H1 (cell line): ENCODE results near the gene SF3A2. TPM values are rescaled to one million over a fixed set of nuclear protein-coding genes. Genes with fewer than 3 reads are reported as not detected.
A peak's percentile ranks its signal among the peaks of the same experiment; 100 is the strongest.

Experiments
- CTCF ChIA-PET: fragments of 300-600 bp; sonication (Branson Sonifier 250); formaldehyde crosslinking; loops from one replicate; lab custom pipeline; 2021; ENCODE audit not compliant: partially characterized antibody; lab: Charles Lee
- POLR2A ChIA-PET: fragments of 300-600 bp; sonication (Branson Sonifier 250); formaldehyde crosslinking; loops from one replicate; lab custom pipeline; 2021; ENCODE audit warnings: inconsistent platforms; ENCODE audit not compliant: partially characterized antibody; lab: Charles Lee
- DNase-seq, 2 experiments: peaks; one replicate each; pipeline versions ENCODE4 v3.0.0 to v3.0.0-alpha.2; 2010 to 2022; ENCODE audit warnings: low spot score in 2 of 2, low read depth in 1 of 2, mixed read lengths in 1 of 2
- FAIRE-seq: peaks from 2 replicates; lab custom pipeline; 2011; peaks lifted over from hg19 to GRCh38; lab: Jason Lieb, UNC
- H2AFZ ChIP-seq: 2 replicates; pipeline ENCODE4 v1.8.1; 2012; ENCODE audit warnings: low read length, inconsistent platforms
- H2AK5ac ChIP-seq: 2 replicates; pipeline ENCODE4 v1.6.1; 2013; ENCODE audit warnings: low read depth, low read length
- H2BK120ac ChIP-seq: replicated peaks from 2 replicates; pipeline ENCODE3; 2013; ENCODE audit warnings: low read depth, low read length, inconsistent platforms
- H2BK12ac ChIP-seq: 2 replicates; pipeline ENCODE4 v1.6.1; 2013; ENCODE audit warnings: low read depth, low read length
- H2BK15ac ChIP-seq: 2 replicates; pipeline ENCODE4 v1.6.1; 2013; ENCODE audit warnings: low read length
- H2BK20ac ChIP-seq: 2 replicates; pipeline ENCODE4 v1.6.1; 2013; ENCODE audit warnings: low read length
- H2BK5ac ChIP-seq: 2 replicates; pipeline ENCODE4 v1.6.1; 2013; ENCODE audit warnings: low read depth, low read length
- H3K14ac ChIP-seq: 2 replicates; pipeline ENCODE4 v1.6.1; 2013; ENCODE audit warnings: inconsistent platforms; ENCODE audit not compliant: insufficient read length
- H3K18ac ChIP-seq: 2 replicates; pipeline ENCODE4 v1.6.1; 2013; ENCODE audit warnings: low read length; ENCODE audit errors: extremely low read depth
- H3K23ac ChIP-seq: 2 replicates; pipeline ENCODE4 v1.6.1; 2013; ENCODE audit warnings: inconsistent platforms; ENCODE audit not compliant: insufficient read length
- H3K23me2 ChIP-seq: 2 replicates; pipeline ENCODE4 v1.6.1; 2013; ENCODE audit warnings: low read depth, low read length
- H3K27ac ChIP-seq: 2 replicates; pipeline ENCODE4 v1.6.1; 2011; ENCODE audit warnings: low read depth, low read length, inconsistent platforms
- H3K27me3 ChIP-seq, 4 experiments: replicated peaks in 1 of 4; 1 replicate in 1 of 4; 2 replicates in 3 of 4; pipeline versions ENCODE4 v1.6.1 to v1.8.1; 2011 to 2013; ENCODE audit warnings: low read length in 3 of 4, mild to moderate bottlenecking in 3 of 4, inconsistent platforms in 2 of 4, mixed read lengths in 2 of 4, moderate library complexity in 1 of 4; ENCODE audit not compliant: control insufficient read depth in 3 of 4, insufficient read depth in 3 of 4; ENCODE audit errors: extremely low read depth in 1 of 4
- H3K36me3 ChIP-seq, 4 experiments: 2 replicates each; pipeline versions ENCODE4 v1.6.1 to v1.8.1; 2011 to 2013; ENCODE audit warnings: mild to moderate bottlenecking in 4 of 4, low read length in 3 of 4, moderate library complexity in 2 of 4, control low read depth in 1 of 4, inconsistent platforms in 1 of 4; ENCODE audit not compliant: insufficient read depth in 4 of 4, control insufficient read depth in 2 of 4
- H3K4ac ChIP-seq: replicated peaks from 2 replicates; pipeline ENCODE3; 2013; ENCODE audit warnings: low read length, low read depth, mixed read lengths, inconsistent platforms; ENCODE audit not compliant: insufficient read length
- H3K4me1 ChIP-seq, 4 experiments: replicated peaks in 1 of 4; 1 replicate in 1 of 4; 2 replicates in 3 of 4; pipeline versions ENCODE4 v1.6.1 to v1.8.1; 2011 to 2013; ENCODE audit warnings: low read length in 3 of 4, inconsistent platforms in 2 of 4, mixed read lengths in 1 of 4; ENCODE audit not compliant: insufficient read depth in 4 of 4, control insufficient read depth in 3 of 4
- H3K4me2 ChIP-seq, 2 experiments: 2 replicates each; pipeline versions ENCODE4 v1.6.1 to v1.8.1; 2011 to 2013; ENCODE audit warnings: low read depth in 2 of 2, low read length in 2 of 2, control low read depth in 1 of 2, inconsistent platforms in 1 of 2, mild to moderate bottlenecking in 1 of 2; ENCODE audit not compliant: insufficient read depth in 1 of 2
- H3K4me3 ChIP-seq, 4 experiments: fragments of 200-600, 300-600 bp in 1 of 4; sonication (generic), shearing (Covaris generic), sonication (Bioruptor Twin) in 1 of 4; 2 replicates each; pipeline versions ENCODE4 v1.5.1 to v1.8.1; 2011 to 2016; ENCODE audit warnings: low read length in 4 of 4, low read depth in 3 of 4, control low read depth in 2 of 4, inconsistent platforms in 2 of 4, mild to moderate bottlenecking in 2 of 4, mixed read lengths in 1 of 4, moderate library complexity in 1 of 4; ENCODE audit not compliant: insufficient read depth in 2 of 4; ENCODE audit errors: extremely low read depth in 1 of 4
- H3K56ac ChIP-seq: replicated peaks from 2 replicates; pipeline ENCODE3; 2013; ENCODE audit warnings: low read depth, mild to moderate bottlenecking, mixed read lengths, low read length, inconsistent platforms; ENCODE audit not compliant: insufficient read length
- H3K79me1 ChIP-seq: 2 replicates; pipeline ENCODE4 v1.6.1; 2013; ENCODE audit warnings: low read depth, low read length, control low read depth
- H3K79me2 ChIP-seq, 2 experiments: 2 replicates each; pipeline versions ENCODE4 v1.6.1 to v1.8.1; 2012 to 2013; ENCODE audit warnings: low read length in 2 of 2, mild to moderate bottlenecking in 2 of 2, inconsistent platforms in 1 of 2; ENCODE audit not compliant: insufficient read depth in 2 of 2, control insufficient read depth in 1 of 2
- H3K9ac ChIP-seq, 4 experiments: replicated peaks in 1 of 4; 1 replicate in 1 of 4; 2 replicates in 3 of 4; pipeline versions ENCODE4 v1.6.1 to v1.8.1; 2011 to 2013; ENCODE audit warnings: low read depth in 3 of 4, low read length in 3 of 4, control low read depth in 2 of 4, mild to moderate bottlenecking in 2 of 4, moderate library complexity in 2 of 4, inconsistent platforms in 1 of 4; ENCODE audit errors: extremely low read depth in 1 of 4
- H3K9me3 ChIP-seq, 2 experiments: 2 replicates each; pipeline versions ENCODE4 v1.6.1 to v1.8.1; 2012 to 2013; ENCODE audit warnings: mild to moderate bottlenecking in 2 of 2, moderate library complexity in 2 of 2, control low read depth in 1 of 2, inconsistent platforms in 1 of 2, low read depth in 1 of 2, low read length in 1 of 2, mixed read lengths in 1 of 2; ENCODE audit not compliant: insufficient read depth in 2 of 2
- H4K20me1 ChIP-seq, 2 experiments: replicated peaks in 1 of 2; 2 replicates each; pipeline versions ENCODE3 to v1.8.1; 2011 to 2013; ENCODE audit warnings: inconsistent platforms in 2 of 2, low read length in 2 of 2, mild to moderate bottlenecking in 1 of 2; ENCODE audit not compliant: insufficient read depth in 2 of 2, control insufficient read depth in 1 of 2
- H4K5ac ChIP-seq: 2 replicates; pipeline ENCODE4 v1.6.1; 2013; ENCODE audit warnings: low read length, low read depth, mixed read lengths, inconsistent platforms; ENCODE audit not compliant: insufficient read length
- H4K8ac ChIP-seq: 2 replicates; pipeline ENCODE4 v1.8.0; 2013; ENCODE audit warnings: mild to moderate bottlenecking, moderate library complexity, low read length, inconsistent platforms; ENCODE audit not compliant: insufficient read depth; ENCODE audit errors: extremely low read depth
- H4K91ac ChIP-seq: replicated peaks from 2 replicates; pipeline ENCODE3; 2013; ENCODE audit warnings: low read length, mixed read lengths, inconsistent platforms; ENCODE audit not compliant: insufficient read length
- CBX5 ChIP-seq: fragments of 300-800, 300-1000 bp; sonication (generic); IDR thresholded peaks from 2 replicates; pipeline ENCODE4 v1.7.1; 2016; ENCODE audit warnings: antibody characterized with exemption, low read length, low read depth
- EP300 ChIP-seq, 2 experiments: IDR thresholded peaks; 1 replicate in 1 of 2; 2 replicates in 1 of 2; pipeline ENCODE4 v1.6.1; 2011 to 2012; ENCODE audit warnings: low read depth in 2 of 2, low read length in 2 of 2, mild to moderate bottlenecking in 2 of 2, borderline replicate concordance in 1 of 2, inconsistent platforms in 1 of 2, moderate library complexity in 1 of 2
- HDAC6 ChIP-seq: IDR thresholded peaks from one replicate; pipeline ENCODE4 v1.7.1; 2012; ENCODE audit warnings: low read depth, mild to moderate bottlenecking, inconsistent platforms, low read length, moderate library complexity
- SIX5 ChIP-seq: IDR thresholded peaks from 2 replicates; pipeline ENCODE4 v1.6.1; 2011; ENCODE audit warnings: mild to moderate bottlenecking, low read depth, low read length
- USF2 ChIP-seq: IDR thresholded peaks from 2 replicates; pipeline ENCODE4 v1.6.1; 2011; ENCODE audit warnings: low read length, improper control_type of control experiment
- WGBS, 2 experiments: shearing (Covaris generic) in 1 of 2; methylation state at CpG; one replicate each; pipeline versions ENCODE4 v1.1.6 to v1.1.7; 2013 to 2015; ENCODE audit warnings: low lambda C conversion rate in 2 of 2, mixed read lengths in 2 of 2, inconsistent platforms in 1 of 2, low coverage in 1 of 2, missing lambda C conversion rate in 1 of 2; ENCODE audit not compliant: insufficient replicate concordance in 2 of 2, insufficient coverage in 1 of 2, insufficient read length in 1 of 2; ENCODE audit errors: extremely low coverage in 1 of 2, missing lambda C conversion rate in 1 of 2; 5-methylcytosine and 5-hydroxymethylcytosine counted together
- polyA plus RNA-seq, 7 experiments: library from polyadenylated mRNA; depleted of rRNA in 3 of 7; stranded (reverse) in 5 of 7; unstranded in 2 of 7; fragments of >200 nt in 5 of 7; fragments of 200-250 nt in 2 of 7; gene quantifications; 1 replicate in 5 of 7; 2 replicates in 1 of 7; 4 replicates in 1 of 7; pipeline versions ENCODE4 v1.2.1 to v1.2.3, GENCODE V29; 2011 to 2013; ENCODE audit warnings: missing spikeins in 2 of 7, mixed read lengths in 2 of 7
- total RNA-seq: library from RNA; stranded (reverse); fragmentation: NEBNext Ultra II Directional; extraction: Animal tissue kit (Norgen Biotek cat#: 25700); gene quantifications from 2 replicates; pipeline ENCODE4 v1.2.1, GENCODE V29; 2021

Gene SF3A2
- total and polyA plus RNA-seq, 2 of the 8 experiments (the other 6 are each of a cell fraction or from before 2014, with no cell fraction given), result 15.3 to 146 TPM

- POLR2A ChIA-PET, result interaction anchor here (0.6 to 2.2 kb wide), 3 partner anchors 58 to 173 kb away, joined by 3 to 5 read pairs (median 4); no protein-coding TSS in a partner anchor
- no peaks in the 10 kb centered on the region for H3K23me2 ChIP-seq
- no peak overlapping the region for H3K4me3 ChIP-seq
- no peak overlapping the region for H3K9ac ChIP-seq
- no peaks in the 10 kb centered on the region for H3K27me3 ChIP-seq
- no peak overlapping the region for H3K56ac ChIP-seq
- no peak overlapping the region; the same call in 1 of the 2 replicates for H4K8ac ChIP-seq
- no peak for FAIRE-seq
- H2BK20ac ChIP-seq, result no peak overlapping the region
- H3K36me3 ChIP-seq, result peaks cover 0 to 11% (median 0%) of the 10 kb centered on the region in 4 experiments; a peak in 2 of 8 replicates
- H3K4me1 ChIP-seq, result no peaks in the 10 kb centered on the region
- DNase-seq, result no peak
- no peak overlapping the region for H3K4me2 ChIP-seq
- H4K91ac ChIP-seq, result no peak overlapping the region
- H3K79me1 ChIP-seq, result peaks cover 13% of the 10 kb centered on the region; the same call in 1 of the 2 replicates
- no peak overlapping the region for H3K23ac ChIP-seq
- no peak overlapping the region for H3K18ac ChIP-seq
- WGBS, 2 experiments, result 96% methylated on average over 17 of the region's 21 CpGs; no CpG with 5 or more reads in 1 of the 2 experiments
- H3K9me3 ChIP-seq, result peaks cover 4% of the 10 kb centered on the region in 2 experiments; a peak in 2 of 4 replicates
- peak overlapping the region; percentile 87 for H2BK5ac ChIP-seq
- H4K20me1 ChIP-seq, result peaks cover 8 to 28% of the 10 kb centered on the region in 2 experiments
- H3K14ac ChIP-seq, result no peak overlapping the region
- TF ChIP-seq USF2 (no peak), CBX5 (no peak), HDAC6 (no peak), SIX5 (no peak), EP300 (IDR thresholded peaks at IDR 0.05; ENCODE audit: borderline replicate concordance in 1 of 2, low read depth in 2 of 2, low read length in 2 of 2) (no peak)
- TF ChIP-seq, all 59 proteins: peak for 0
- no peak overlapping the region for H2BK120ac ChIP-seq
- no peak overlapping the region for H3K4ac ChIP-seq
- H2BK15ac ChIP-seq, result no peak overlapping the region
- CTCF ChIA-PET, result interaction anchor here (0.8 to 1.6 kb wide), 5 partner anchors 9 to 45 kb away, joined by 3 to 5 read pairs (median 3); no protein-coding TSS in a partner anchor
- H2AK5ac ChIP-seq, result peak overlapping the region; percentile 97; the same call in 1 of the 2 replicates
- peak overlapping the region; percentile 50; the same call in 1 of the 2 replicates for H3K27ac ChIP-seq
- H2AFZ ChIP-seq, result no peak overlapping the region
- peaks cover 0 to 20% of the 10 kb centered on the region in 2 experiments; a peak in 2 of 4 replicates for H3K79me2 ChIP-seq
- H2BK12ac ChIP-seq, result peak overlapping the region; percentile 68; the same call in 1 of the 2 replicates
- no peak overlapping the region for H4K5ac ChIP-seq
Measured at GRCh38 chr19:2201473-2202148, 35.0 kb upstream of the SF3A2 start.
